Measurements from ENCODE around the gene DAZAP1. TPM values are rescaled to one million over a fixed set of nuclear protein-coding genes. Genes with fewer than 3 reads are reported as not detected.

The DAZAP1 gene
- total RNA-seq, 1 experiment from 2014 or later: 229 TPM

- intact Hi-C loops (cut with micrococcal nuclease; ENCODE audit: unreplicated experiment): no loop called here
- CTCF ChIA-PET: no interaction called here
- Histone ChIP-seq H3K4me1 (ENCODE audit: insufficient read depth, low read length, poor library complexity, severe bottlenecking) (peaks cover 6% of the 10 kb centered on the region), H3K36me3 (ENCODE audit: insufficient read depth, low read length, poor library complexity, severe bottlenecking) (peaks cover 66% of the 10 kb centered on the region), H3K27ac (ENCODE audit: low read depth, low read length, poor library complexity, severe bottlenecking) (peak overlapping the region; percentile 37), H3K27me3 (replicated peaks; ENCODE audit: insufficient read depth, low read depth, low read length, poor library complexity) (no peaks in the 10 kb centered on the region), H3K4me3 (ENCODE audit: low read depth, low read length, poor library complexity, severe bottlenecking) (no peak overlapping the region), H3K9me3 (ENCODE audit: low read depth, low read length, poor library complexity, severe bottlenecking) (no peaks in the 10 kb centered on the region)
- BruUV-seq (replicated peaks): no TSS peak
- DNase-seq (ENCODE audit: low spot score): no peak
- TF ChIP-seq CTCF (conservative IDR thresholded peaks at IDR 0.05; ENCODE audit: low read depth, low read length): no peak
- no peak for TF ChIP-seq EZH2 (IDR thresholded peaks at IDR 0.05; ENCODE audit: borderline replicate concordance, low read depth, low read length, poor library complexity, severe bottlenecking)
- POLR2A ChIA-PET (ENCODE audit: low non-redundant PET): no interaction called here
Measured at GRCh38 chr19:1366899-1367870, 40.2 kb upstream of the DAZAP1 start.

- H3K9me3 ChIP-seq (ENCODE audit: low read depth, low read length, poor library complexity, severe bottlenecking): no peaks in the 10 kb centered on the region
- POLR2A ChIA-PET (ENCODE audit: low non-redundant PET): no interaction called here
- intact Hi-C loops (cut with micrococcal nuclease; ENCODE audit: unreplicated experiment): no loop called here
- peaks cover 5% of the 10 kb centered on the region for H3K4me1 ChIP-seq (ENCODE audit: insufficient read depth, low read length, poor library complexity, severe bottlenecking)
- peaks cover 65% of the 10 kb centered on the region for H3K36me3 ChIP-seq (ENCODE audit: insufficient read depth, low read length, poor library complexity, severe bottlenecking)
- TF ChIP-seq EZH2 (IDR thresholded peaks at IDR 0.05; ENCODE audit: borderline replicate concordance, low read depth, low read length, poor library complexity, severe bottlenecking) (no peak), CTCF (conservative IDR thresholded peaks at IDR 0.05; ENCODE audit: low read depth, low read length) (no peak)
- H3K4me3 ChIP-seq (ENCODE audit: low read depth, low read length, poor library complexity, severe bottlenecking): no peak overlapping the region
- H3K27me3 ChIP-seq (replicated peaks; ENCODE audit: insufficient read depth, low read depth, low read length, poor library complexity): no peaks in the 10 kb centered on the region
- CTCF ChIA-PET: no interaction called here
- BruUV-seq (replicated peaks): no TSS peak
- H3K27ac ChIP-seq (ENCODE audit: low read depth, low read length, poor library complexity, severe bottlenecking): no peak overlapping the region
- no peak for DNase-seq (ENCODE audit: low spot score)
Measured at GRCh38 chr19:1369214-1369805, 38.1 kb upstream of the DAZAP1 start.

GRCh38 chr19:1370579-1371361 lies 36.6 kb upstream of the DAZAP1 start:
- no peaks in the 10 kb centered on the region for H3K9me3 ChIP-seq (ENCODE audit: low read depth, low read length, poor library complexity, severe bottlenecking)
- no peak for DNase-seq (ENCODE audit: low spot score)
- peaks cover 65% of the 10 kb centered on the region for H3K36me3 ChIP-seq (ENCODE audit: insufficient read depth, low read length, poor library complexity, severe bottlenecking)
- TF ChIP-seq EZH2 (IDR thresholded peaks at IDR 0.05; ENCODE audit: borderline replicate concordance, low read depth, low read length, poor library complexity, severe bottlenecking) (no peak), CTCF (conservative IDR thresholded peaks at IDR 0.05; ENCODE audit: low read depth, low read length) (no peak)
- ChIA-PET CTCF (no interaction called here), POLR2A (ENCODE audit: low non-redundant PET) (no interaction called here)
- no peaks in the 10 kb centered on the region for H3K27me3 ChIP-seq (replicated peaks; ENCODE audit: insufficient read depth, low read depth, low read length, poor library complexity)
- BruUV-seq (replicated peaks): no TSS peak
- H3K27ac ChIP-seq (ENCODE audit: low read depth, low read length, poor library complexity, severe bottlenecking): no peak overlapping the region
- intact Hi-C loops (cut with micrococcal nuclease; ENCODE audit: unreplicated experiment): no loop called here
- peaks cover 5% of the 10 kb centered on the region for H3K4me1 ChIP-seq (ENCODE audit: insufficient read depth, low read length, poor library complexity, severe bottlenecking)
- H3K4me3 ChIP-seq (ENCODE audit: low read depth, low read length, poor library complexity, severe bottlenecking): no peak overlapping the region
